Measurements from ENCODE around the gene DOC2B.
"Not testable (repeated sequence)": the region's sequence is repeated elsewhere in the genome, so short reads cannot be mapped to it uniquely, and the experiment has no call there.

Gene DOC2B

GRCh38 chr17:226108-227077 is 44.9 kb upstream of the DOC2B start:
- H3K36me3 ChIP-seq (replicated peaks; ENCODE audit: insufficient read depth, low read length) = no peaks in the 10 kb centered on the region
- no peak overlapping the region for H2AFZ ChIP-seq (ENCODE audit: low read length)
- H3K79me2 ChIP-seq (ENCODE audit: low read length) = no peaks in the 10 kb centered on the region
- H3K27me3 ChIP-seq (replicated peaks; ENCODE audit: insufficient read depth, low read length) = peaks cover 87% of the 10 kb centered on the region
- TF ChIP-seq EZH2 (optimal IDR thresholded peaks at IDR 0.05; ENCODE audit: low read depth, low read length) (no peak), CTCF (IDR thresholded peaks at IDR 0.05; ENCODE audit: low read length) (no peak), EZH2phosphoT487 (IDR thresholded peaks at IDR 0.05; ENCODE audit: low read length) (no peak)
- no peaks in the 10 kb centered on the region for H3K9me2 ChIP-seq (replicated peaks; ENCODE audit: insufficient read depth, low read length)
- H4K20me1 ChIP-seq (ENCODE audit: insufficient read depth, low read length) = no peaks in the 10 kb centered on the region
- no peaks in the 10 kb centered on the region for H3F3A ChIP-seq (ENCODE audit: insufficient read depth, low read length)
- no peak overlapping the region for H3K4me2 ChIP-seq (ENCODE audit: low read depth, low read length)
- H3K9ac ChIP-seq (ENCODE audit: low read length) = no peak overlapping the region
- no peaks in the 10 kb centered on the region for H3K9me3 ChIP-seq (replicated peaks; ENCODE audit: insufficient read depth, low read length)
- H3K27ac ChIP-seq (ENCODE audit: low read length) = no peak overlapping the region
- no peaks in the 10 kb centered on the region for H3K4me1 ChIP-seq (ENCODE audit: low read length)
- H3K4me3 ChIP-seq (ENCODE audit: low read length) = no peak overlapping the region
- no peak for DNase-seq

GRCh38 chr17:225551-225950 is 44.1 kb upstream of the DOC2B start:
- TF ChIP-seq EZH2phosphoT487 (IDR thresholded peaks at IDR 0.05; ENCODE audit: low read length) (no peak), CTCF (IDR thresholded peaks at IDR 0.05; ENCODE audit: low read length) (no peak), EZH2 (optimal IDR thresholded peaks at IDR 0.05; ENCODE audit: low read depth, low read length) (no peak)
- no peak overlapping the region for H3K9ac ChIP-seq (ENCODE audit: low read length)
- peaks cover 78% of the 10 kb centered on the region for H3K27me3 ChIP-seq (replicated peaks; ENCODE audit: insufficient read depth, low read length)
- DNase-seq = no peak
- H3K4me3 ChIP-seq (ENCODE audit: low read length) = no peak overlapping the region
- no peak overlapping the region for H3K27ac ChIP-seq (ENCODE audit: low read length)
- no peaks in the 10 kb centered on the region for H3F3A ChIP-seq (ENCODE audit: insufficient read depth, low read length)
- no peaks in the 10 kb centered on the region for H3K79me2 ChIP-seq (ENCODE audit: low read length)
- no peaks in the 10 kb centered on the region for H3K4me1 ChIP-seq (ENCODE audit: low read length)
- no peaks in the 10 kb centered on the region for H3K9me3 ChIP-seq (replicated peaks; ENCODE audit: insufficient read depth, low read length)
- H2AFZ ChIP-seq (ENCODE audit: low read length) = no peak overlapping the region
- H4K20me1 ChIP-seq (ENCODE audit: insufficient read depth, low read length) = no peaks in the 10 kb centered on the region
- H3K9me2 ChIP-seq (replicated peaks; ENCODE audit: insufficient read depth, low read length) = no peaks in the 10 kb centered on the region
- no peak overlapping the region for H3K4me2 ChIP-seq (ENCODE audit: low read depth, low read length)
- no peaks in the 10 kb centered on the region for H3K36me3 ChIP-seq (replicated peaks; ENCODE audit: insufficient read depth, low read length)

- not testable (repeated sequence) for H3K4me3 ChIP-seq (ENCODE audit: low read length); H4K20me1 ChIP-seq (ENCODE audit: insufficient read depth, low read length); DNase-seq; H3K9ac ChIP-seq (ENCODE audit: low read length); H3K9me2 ChIP-seq (replicated peaks; ENCODE audit: insufficient read depth, low read length); H3K4me1 ChIP-seq (ENCODE audit: low read length); H3K9me3 ChIP-seq (replicated peaks; ENCODE audit: insufficient read depth, low read length); H3K4me2 ChIP-seq (ENCODE audit: low read depth, low read length); H3K27ac ChIP-seq (ENCODE audit: low read length); H3F3A ChIP-seq (ENCODE audit: insufficient read depth, low read length); H2AFZ ChIP-seq (ENCODE audit: low read length); H3K79me2 ChIP-seq (ENCODE audit: low read length); H3K36me3 ChIP-seq (replicated peaks; ENCODE audit: insufficient read depth, low read length)
- H3K27me3 ChIP-seq (replicated peaks; ENCODE audit: insufficient read depth, low read length) = peaks cover 70% of the 10 kb centered on the region
These were observed 43.1 kb upstream of the DOC2B start for GRCh38 chr17:224576-224975.
